Measurements from ENCODE around the gene PPP2R2C. TPM values are rescaled to one million over a fixed set of nuclear protein-coding genes. Genes with fewer than 3 reads are reported as not detected.

The PPP2R2C gene
- total and polyA plus RNA-seq, 9 of the 15 experiments (the other 6 are each of a cell fraction or from before 2014, with no cell fraction given) = 0.04 to 0.06 TPM; not detected in 7

DNA sequence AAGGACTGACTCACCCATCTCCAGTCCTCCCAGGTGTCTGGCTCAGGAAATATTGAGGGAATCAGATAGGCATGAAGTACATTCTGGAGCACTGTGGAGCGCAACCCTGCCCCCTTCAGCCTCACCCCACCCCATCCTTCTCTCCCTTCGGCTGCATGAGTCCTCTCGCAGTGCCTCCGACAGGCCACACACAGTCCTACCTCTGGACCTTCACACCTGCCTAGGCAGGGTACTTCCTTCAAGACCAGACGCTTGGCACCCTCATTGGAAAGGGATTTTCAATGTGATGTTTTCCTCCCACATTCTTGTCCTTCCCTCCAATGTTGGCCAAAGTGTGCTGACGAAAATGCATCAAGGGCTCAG, 26.8 kb upstream of the PPP2R2C start:
- TF ChIP-seq, protein P1, sequence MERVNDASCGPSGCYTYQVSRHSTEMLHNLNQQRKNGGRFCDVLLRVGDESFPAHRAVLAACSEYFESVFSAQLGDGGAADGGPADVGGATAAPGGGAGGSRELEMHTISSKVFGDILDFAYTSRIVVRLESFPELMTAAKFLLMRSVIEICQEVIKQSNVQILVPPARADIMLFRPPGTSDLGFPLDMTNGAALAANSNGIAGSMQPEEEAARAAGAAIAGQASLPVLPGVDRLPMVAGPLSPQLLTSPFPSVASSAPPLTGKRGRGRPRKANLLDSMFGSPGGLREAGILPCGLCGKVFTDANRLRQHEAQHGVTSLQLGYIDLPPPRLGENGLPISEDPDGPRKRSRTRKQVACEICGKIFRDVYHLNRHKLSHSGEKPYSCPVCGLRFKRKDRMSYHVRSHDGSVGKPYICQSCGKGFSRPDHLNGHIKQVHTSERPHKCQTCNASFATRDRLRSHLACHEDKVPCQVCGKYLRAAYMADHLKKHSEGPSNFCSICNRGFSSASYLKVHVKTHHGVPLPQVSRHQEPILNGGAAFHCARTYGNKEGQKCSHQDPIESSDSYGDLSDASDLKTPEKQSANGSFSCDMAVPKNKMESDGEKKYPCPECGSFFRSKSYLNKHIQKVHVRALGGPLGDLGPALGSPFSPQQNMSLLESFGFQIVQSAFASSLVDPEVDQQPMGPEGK (CRISPR knock-in tag; IDR thresholded peaks at IDR 0.05; ENCODE audit: borderline replicate concordance) = no peak
- TF ChIP-seq ZNF75A (CRISPR knock-in tag; IDR thresholded peaks at IDR 0.05) = no peak
- TF ChIP-seq TGIF2 (CRISPR knock-in tag; IDR thresholded peaks at IDR 0.05) = no peak

More for the DNA sequence above, 26.8 kb upstream of the PPP2R2C start:
- Histone ChIP-seq H4K20me1 (replicated peaks; ENCODE audit: control insufficient read depth, insufficient read depth, low read length) (no peaks in the 10 kb centered on the region; the same call in 1 of the 2 replicates), H2AFZ (ENCODE audit: low read depth, low read length) (no peak overlapping the region), H3K4me3 (no peak overlapping the region), H3K27ac (ENCODE audit: extremely low read depth, low read depth, low read length) (no peak overlapping the region), H3K79me2 (ENCODE audit: control insufficient read depth, insufficient read depth, low read length) (no peaks in the 10 kb centered on the region), H3K4me2 (ENCODE audit: insufficient read depth, low read length) (no peak overlapping the region), H3K36me3 (ENCODE audit: control insufficient read depth, insufficient read depth, low read length) (no peaks in the 10 kb centered on the region), H3K9me1 (ENCODE audit: control insufficient read depth, insufficient read depth, low read length) (no peaks in the 10 kb centered on the region), H3K27me3 (ENCODE audit: control insufficient read depth in 2 of 2, insufficient read depth in 2 of 2, low read length in 2 of 2) (peaks cover 3 to 35% of the 10 kb centered on the region in 2 experiments; a peak in 3 of 5 replicates), H3K9ac (ENCODE audit: insufficient read depth in 1 of 2, low read depth in 2 of 2, low read length in 2 of 2) (no peak overlapping the region), H3K4me1 (replicated peaks in 1 of 2; ENCODE audit: control insufficient read depth in 2 of 2, insufficient read depth in 2 of 2, low read length in 2 of 2) (no peaks in the 10 kb centered on the region), H3K9me3 (replicated peaks; ENCODE audit: control insufficient read depth, insufficient read depth, low read depth, low read length) (no peaks in the 10 kb centered on the region)
- ChIA-PET CTCF (ENCODE audit: low intra/inter-chr PET ratio) (interaction anchor here (0.5 kb wide), 1 partner anchor 1376 kb away, joined by 5 read pairs; no protein-coding TSS in a partner anchor), POLR2A (no interaction called here)
- ATAC-seq = no peak
- BruUV-seq (replicated peaks) = no TSS peak
- no peak for FAIRE-seq
- intact Hi-C loops (cut with micrococcal nuclease) = no loop called here
- no peak for DNase-seq (ENCODE audit: extremely low read depth in 1 of 4, low spot score in 3 of 4)
- 0% methylated on average over 6 of the region's 6 CpGs for WGBS (ENCODE audit: insufficient coverage, low coverage, missing lambda C conversion rate)
- in situ Hi-C loops (cut with MboI) = no loop called here
